Keratinocyte (primary cell): ENCODE data around the gene CCDC150. TPM values are rescaled to one million over a fixed set of nuclear protein-coding genes. Genes with fewer than 3 reads are reported as not detected.
A peak's percentile ranks its signal among the peaks of the same experiment; 100 is the strongest.

ENCODE experiments used
- DNase-seq: peaks from one replicate; pipeline ENCODE4 v3.0.0-alpha.2; 2011; ENCODE audit warnings: low read depth, missing footprints, low spot score
- FAIRE-seq: peaks from 2 replicates; lab custom pipeline; 2011; peaks lifted over from hg19 to GRCh38; lab: Jason Lieb, UNC
- H2AFZ ChIP-seq: 2 replicates; pipeline ENCODE4 v1.6.0; 2012; ENCODE audit warnings: low read length, control low read depth, inconsistent platforms; ENCODE audit not compliant: control insufficient read depth
- H3K27ac ChIP-seq: 2 replicates; pipeline ENCODE4 v1.5.1; 2011; ENCODE audit warnings: low read length; ENCODE audit not compliant: control insufficient read depth, insufficient read depth
- H3K27me3 ChIP-seq: 3 replicates; pipeline ENCODE4 v1.6.0; 2011; ENCODE audit warnings: low read length; ENCODE audit not compliant: control insufficient read depth, insufficient read depth; ENCODE audit errors: extremely low read depth
- H3K36me3 ChIP-seq, 2 experiments: 2 replicates in 1 of 2; 3 replicates in 1 of 2; pipeline ENCODE4 v1.5.1; 2011; ENCODE audit warnings: low read length in 2 of 2, mild to moderate bottlenecking in 1 of 2; ENCODE audit not compliant: control insufficient read depth in 2 of 2, insufficient read depth in 2 of 2; ENCODE audit errors: extremely low read depth in 1 of 2
- H3K4me1 ChIP-seq: 3 replicates; pipeline ENCODE4 v1.5.1; 2011; ENCODE audit warnings: low read length; ENCODE audit not compliant: control insufficient read depth, insufficient read depth; ENCODE audit errors: extremely low read depth
- H3K4me2 ChIP-seq: 3 replicates; pipeline ENCODE4 v1.6.0; 2011; ENCODE audit warnings: low read depth, low read length; ENCODE audit not compliant: control insufficient read depth, insufficient read depth; ENCODE audit errors: extremely low read depth
- H3K4me3 ChIP-seq, 3 experiments: fragments of 200-600 bp in 1 of 3; sonication (generic) in 1 of 3; 2 replicates in 2 of 3; 3 replicates in 1 of 3; pipeline ENCODE4 v1.5.1; 2011 to 2016; ENCODE audit warnings: low read length in 3 of 3, mild to moderate bottlenecking in 3 of 3, control low read depth in 2 of 3, inconsistent platforms in 1 of 3, low read depth in 1 of 3, mixed read lengths in 1 of 3, mixed run types in 1 of 3, moderate library complexity in 1 of 3; ENCODE audit not compliant: control insufficient read depth in 2 of 3, insufficient read depth in 2 of 3; ENCODE audit errors: extremely low read depth in 1 of 3
- H3K79me2 ChIP-seq: 2 replicates; pipeline ENCODE4 v1.6.0; 2012; ENCODE audit warnings: low read length; ENCODE audit not compliant: control insufficient read depth, insufficient read depth
- H3K9ac ChIP-seq: 3 replicates; pipeline ENCODE4 v1.6.0; 2011; ENCODE audit warnings: low read length; ENCODE audit not compliant: control insufficient read depth, insufficient read depth; ENCODE audit errors: extremely low read depth
- H3K9me1 ChIP-seq: 3 replicates; pipeline ENCODE4 v1.6.0; 2011; ENCODE audit warnings: low read length; ENCODE audit not compliant: control insufficient read depth, insufficient read depth; ENCODE audit errors: extremely low read depth
- H3K9me3 ChIP-seq: 2 replicates; pipeline ENCODE4 v1.5.1; 2012; ENCODE audit warnings: low read depth, low read length; ENCODE audit not compliant: control insufficient read depth
- H4K20me1 ChIP-seq: 3 replicates; pipeline ENCODE4 v1.6.0; 2011; ENCODE audit warnings: low read length; ENCODE audit not compliant: control insufficient read depth, insufficient read depth; ENCODE audit errors: extremely low read depth
- CTCF ChIP-seq, 3 experiments: IDR thresholded peaks in 1 of 3; conservative IDR thresholded peaks in 1 of 3; optimal IDR thresholded peaks in 1 of 3; 2 replicates in 2 of 3; 3 replicates in 1 of 3; pipeline versions ENCODE3 to v1.5.1; 2011; ENCODE audit warnings: low read length in 3 of 3, mild to moderate bottlenecking in 3 of 3, moderate library complexity in 2 of 3, control low read depth in 1 of 3, inconsistent platforms in 1 of 3; ENCODE audit not compliant: insufficient read depth in 2 of 3; ENCODE audit errors: extremely low read depth in 1 of 3
- EZH2 ChIP-seq: IDR thresholded peaks from one replicate; pipeline ENCODE4 v1.6.1; 2012; ENCODE audit warnings: inconsistent platforms, mild to moderate bottlenecking, low read length, moderate library complexity
- dilution Hi-C: fragments of 300-500 bp; cut with MboI; formaldehyde crosslinking; loops from one replicate; pipeline ENCODE4 v1.7.0; 2020; ENCODE audit warnings: low sequenced_read_pairs; ENCODE audit not compliant: extremely low pct_ligation_motif_present
- polyA plus RNA-seq, 5 experiments: library from polyadenylated mRNA; depleted of rRNA in 3 of 5; stranded (reverse) in 3 of 5; stranded (forward) in 1 of 5; unstranded in 1 of 5; fragments of >200 nt; gene quantifications; 1 replicate in 1 of 5; 2 replicates in 3 of 5; 3 replicates in 1 of 5; pipeline versions ENCODE4 v1.2.1 to v1.2.3, GENCODE V29; 2011 to 2012; ENCODE audit warnings: missing spikeins in 2 of 5, low read depth in 1 of 5, low replicate concordance in 1 of 5

CCDC150 gene
- polyA plus RNA-seq, 1 donor (not counting 4 experiments of a cell fraction or from before 2014, with no cell fraction given): 5.0 TPM

DNA sequence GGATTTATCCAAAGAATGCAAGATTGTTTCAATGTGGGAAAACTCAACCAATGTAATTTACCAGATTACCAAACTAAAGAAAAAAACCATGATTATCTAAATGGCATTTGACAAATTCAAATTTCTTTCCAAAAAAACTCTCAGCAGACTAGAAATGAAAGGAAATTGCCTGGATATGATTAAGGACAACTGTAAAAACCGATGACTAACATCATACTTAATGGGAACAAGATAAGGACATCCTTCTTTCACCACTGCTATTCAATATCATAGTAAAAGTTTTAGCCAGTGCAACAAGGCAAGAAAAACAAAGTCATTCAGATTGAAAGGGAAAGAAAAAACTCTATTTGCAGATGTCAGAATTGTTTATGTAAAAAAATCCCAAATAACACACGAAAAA lies 4.4 kb upstream of the CCDC150 start:
- dilution Hi-C loops: no loop called here
- Histone ChIP-seq H3K36me3 (no peaks in the 10 kb centered on the region), H3K4me2 (no peak overlapping the region), H3K4me3 (no peak overlapping the region), H3K27me3 (no peaks in the 10 kb centered on the region), H3K79me2 (no peaks in the 10 kb centered on the region), H3K9me3 (no peaks in the 10 kb centered on the region), H2AFZ (no peak overlapping the region), H3K9ac (no peak overlapping the region), H3K27ac (no peak overlapping the region), H4K20me1 (no peaks in the 10 kb centered on the region), H3K9me1 (no peaks in the 10 kb centered on the region), H3K4me1 (no peaks in the 10 kb centered on the region)
- TF ChIP-seq EZH2: no peak
- TF ChIP-seq CTCF (optimal IDR thresholded peaks at IDR 0.05 in 1 of 3, IDR thresholded peaks at IDR 0.05 in 1 of 3, conservative IDR thresholded peaks at IDR 0.05 in 1 of 3; ENCODE audit: extremely low read depth in 1 of 3, insufficient read depth in 2 of 3, low read length in 3 of 3): no peak
- DNase-seq (no peak), FAIRE-seq (no peak)

DNA sequence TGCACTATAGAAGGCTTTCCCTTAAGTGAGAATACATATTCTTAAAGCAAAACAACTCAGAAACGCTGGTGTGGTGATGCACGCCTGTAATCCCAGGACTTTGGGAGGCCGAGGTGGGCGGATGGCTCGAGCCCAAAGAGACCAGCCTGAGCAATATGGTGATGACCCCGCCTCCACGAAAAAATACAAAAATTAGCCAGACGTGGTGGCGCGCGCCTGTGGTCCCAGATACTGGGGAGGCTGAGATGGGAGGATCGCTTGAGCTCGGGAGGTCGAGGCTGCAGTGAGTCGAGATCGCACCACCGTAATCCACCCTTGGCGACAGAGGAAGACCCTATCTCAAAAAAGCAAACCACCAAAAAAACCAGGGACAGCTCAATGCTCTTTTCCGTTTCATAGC lies 750 bp upstream of the CCDC150 start:
- no peak for FAIRE-seq
- H3K9me3 ChIP-seq: no peaks in the 10 kb centered on the region
- no peak for DNase-seq
- H2AFZ ChIP-seq: peak overlapping the region; percentile 96
- H3K4me3 ChIP-seq: peak overlapping the region; percentile 74 to 80 (median 79)
- no peak overlapping the region for H3K27ac ChIP-seq
- no peak overlapping the region for H3K9ac ChIP-seq
- H3K36me3 ChIP-seq: no peaks in the 10 kb centered on the region
- H3K4me1 ChIP-seq: peaks cover 6% of the 10 kb centered on the region
- H3K4me2 ChIP-seq: peak overlapping the region; percentile 97
- TF ChIP-seq CTCF (optimal IDR thresholded peaks at IDR 0.05 in 1 of 3, IDR thresholded peaks at IDR 0.05 in 1 of 3, conservative IDR thresholded peaks at IDR 0.05 in 1 of 3; ENCODE audit: extremely low read depth in 1 of 3, insufficient read depth in 2 of 3, low read length in 3 of 3) (no peak), EZH2 (no peak)
- H3K27me3 ChIP-seq: no peaks in the 10 kb centered on the region
- H4K20me1 ChIP-seq: no peaks in the 10 kb centered on the region
- dilution Hi-C loops: no loop called here
- peaks cover 3% of the 10 kb centered on the region for H3K79me2 ChIP-seq
- H3K9me1 ChIP-seq: no peaks in the 10 kb centered on the region
